ENCODE results near the gene EFCAB14. TPM values are rescaled to one million over a fixed set of nuclear protein-coding genes. Genes with fewer than 3 reads are reported as not detected.

The EFCAB14 gene
- total RNA-seq, 4 donors from 2014 or later, result 59.5 to 70.2 (median 62.8) TPM

- H3K4me1 ChIP-seq, result no peaks in the 10 kb centered on the region
- H3K27ac ChIP-seq, result no peak overlapping the region
- no peak for TF ChIP-seq POLR2A (IDR thresholded peaks at IDR 0.05)
- TF ChIP-seq CTCF (IDR thresholded peaks at IDR 0.05 in 4 of 5, conservative IDR thresholded peaks at IDR 0.05 in 1 of 5), result no peak
- H3K9me3 ChIP-seq, result no peaks in the 10 kb centered on the region
- DNase-seq (no peak), ATAC-seq (no peak)
- H3K27me3 ChIP-seq, result no peaks in the 10 kb centered on the region
- H3K4me3 ChIP-seq, result no peak overlapping the region
- intact Hi-C loops (cut with DNase I; ENCODE audit: low total_unique reads) (no loop called here), in situ Hi-C loops (cut with MboI; ENCODE audit: low sequenced_read_pairs in 4 of 4) (no loop called here)
- peaks cover 0 to 67% of the 10 kb centered on the region in 2 donors for H3K36me3 ChIP-seq
These were observed 10.8 kb downstream of the EFCAB14 start for GRCh38 chr1:46708121-46708520.

- no peaks in the 10 kb centered on the region for H3K4me1 ChIP-seq
- H3K27me3 ChIP-seq, result no peaks in the 10 kb centered on the region
- no peak for ATAC-seq
- no peak for TF ChIP-seq POLR2A (IDR thresholded peaks at IDR 0.05)
- no peak for TF ChIP-seq CTCF (IDR thresholded peaks at IDR 0.05 in 4 of 5, conservative IDR thresholded peaks at IDR 0.05 in 1 of 5)
- no peak overlapping the region for H3K4me3 ChIP-seq
- no peak for DNase-seq
- H3K27ac ChIP-seq, result no peak overlapping the region
- in situ Hi-C loops (cut with MboI; ENCODE audit: low sequenced_read_pairs in 4 of 4), result no loop called here
- intact Hi-C loops (cut with DNase I; ENCODE audit: low total_unique reads), result no loop called here
- peaks cover 0 to 59% of the 10 kb centered on the region in 2 donors for H3K36me3 ChIP-seq
- no peaks in the 10 kb centered on the region for H3K9me3 ChIP-seq
These were observed 13.5 kb downstream of the EFCAB14 start for GRCh38 chr1:46705408-46705807.

- peaks cover 0 to 52% of the 10 kb centered on the region in 2 donors for H3K36me3 ChIP-seq
- no peak for DNase-seq
- no peak for ATAC-seq
- no peak overlapping the region for H3K27ac ChIP-seq
- TF ChIP-seq POLR2A (IDR thresholded peaks at IDR 0.05) (no peak), CTCF (IDR thresholded peaks at IDR 0.05 in 4 of 5, conservative IDR thresholded peaks at IDR 0.05 in 1 of 5) (no peak)
- H3K4me3 ChIP-seq, result no peak overlapping the region
- H3K9me3 ChIP-seq, result no peaks in the 10 kb centered on the region
- intact Hi-C loops (cut with DNase I; ENCODE audit: low total_unique reads) (no loop called here), in situ Hi-C loops (cut with MboI; ENCODE audit: low sequenced_read_pairs in 4 of 4) (no loop called here)
- no peaks in the 10 kb centered on the region for H3K27me3 ChIP-seq
- H3K4me1 ChIP-seq, result peaks cover 0 to 5% of the 10 kb centered on the region in 2 donors
These were observed 14.8 kb downstream of the EFCAB14 start for GRCh38 chr1:46703927-46704641.

- Histone ChIP-seq H3K27me3 (no peaks in the 10 kb centered on the region), H3K4me1 (peaks cover 0 to 5% of the 10 kb centered on the region in 2 donors), H3K9me3 (no peaks in the 10 kb centered on the region), H3K27ac (no peak overlapping the region), H3K36me3 (peaks cover 0 to 31% of the 10 kb centered on the region in 2 donors), H3K4me3 (no peak overlapping the region)
- DNase-seq (no peak), ATAC-seq (no peak)
- in situ Hi-C loops (cut with MboI; ENCODE audit: low sequenced_read_pairs in 4 of 4) (no loop called here), intact Hi-C loops (cut with DNase I; ENCODE audit: low total_unique reads) (no loop called here)
- TF ChIP-seq POLR2A (IDR thresholded peaks at IDR 0.05) (no peak), CTCF (IDR thresholded peaks at IDR 0.05 in 4 of 5, conservative IDR thresholded peaks at IDR 0.05 in 1 of 5) (no peak)
These were observed 19.2 kb downstream of the EFCAB14 start for GRCh38 chr1:46699666-46700065.

Measured in gastrocnemius medialis (tissue), 4 donors.